ENCODE measurements around the gene HDAC2. TPM values are rescaled to one million over a fixed set of nuclear protein-coding genes. Genes with fewer than 3 reads are reported as not detected.
A peak's percentile ranks its signal among the peaks of the same experiment; 100 is the strongest.

HDAC2 gene
- total RNA-seq, 2 experiments from 2014 or later, result 40.5 to 141 TPM

DNA sequence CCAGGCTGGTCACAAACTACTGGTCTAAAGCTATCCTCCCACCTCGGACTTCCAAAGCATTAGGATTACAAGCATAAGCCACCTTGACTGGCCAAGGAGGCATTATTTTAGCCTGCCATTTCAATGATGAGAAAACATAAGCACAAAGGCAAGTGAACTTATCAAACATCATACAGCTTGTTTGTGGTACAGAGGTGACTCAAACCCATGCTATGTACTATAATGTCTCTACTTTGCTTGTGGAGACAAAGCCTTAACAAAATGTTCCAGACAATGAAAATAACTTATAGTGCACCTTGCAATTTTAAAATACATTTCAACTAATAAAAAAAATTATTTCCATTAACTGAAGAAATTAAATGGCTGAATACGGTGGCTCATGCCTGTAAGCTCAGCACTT, 26.2 kb downstream of the HDAC2 start:
- Histone ChIP-seq H4K20me1 (ENCODE audit: insufficient read depth, low read length) (no peaks in the 10 kb centered on the region), H3K4me3 (ENCODE audit: low read depth, low read length, poor library complexity, severe bottlenecking) (no peak overlapping the region), H3K4me2 (ENCODE audit: low read length) (no peak overlapping the region), H3K79me2 (ENCODE audit: insufficient read depth, low read depth, low read length) (no peaks in the 10 kb centered on the region), H3K9me3 (ENCODE audit: low read length) (no peaks in the 10 kb centered on the region), H3K27ac (ENCODE audit: low read depth, low read length, poor library complexity, severe bottlenecking) (no peak overlapping the region), H3K36me3 (ENCODE audit: insufficient read depth, low read length) (peaks cover 88% of the 10 kb centered on the region), H2AFZ (ENCODE audit: low read length) (no peak overlapping the region), H3K4me1 (ENCODE audit: insufficient read depth, low read length, poor library complexity, severe bottlenecking) (no peaks in the 10 kb centered on the region), H3K9me2 (ENCODE audit: insufficient read depth, low read length) (no peaks in the 10 kb centered on the region)
- CTCF ChIA-PET (ENCODE audit: unreplicated experiment), result no interaction called here
- no TSS peak for BruUV-seq (replicated peaks)
- POLR2A ChIA-PET, result interaction anchor here (0.9 kb wide), 2 partner anchors 11 to 24 kb away, joined by 3 to 4 read pairs; no protein-coding TSS in a partner anchor
- intact Hi-C loops (cut with micrococcal nuclease; ENCODE audit: unreplicated experiment), result no loop called here
- DNase-seq (ENCODE audit: low spot score), result no peak
- TF ChIP-seq EZH2phosphoT487 (IDR thresholded peaks at IDR 0.05; ENCODE audit: borderline replicate concordance, low read depth, low read length), result no peak
- TF ChIP-seq, protein P1, sequence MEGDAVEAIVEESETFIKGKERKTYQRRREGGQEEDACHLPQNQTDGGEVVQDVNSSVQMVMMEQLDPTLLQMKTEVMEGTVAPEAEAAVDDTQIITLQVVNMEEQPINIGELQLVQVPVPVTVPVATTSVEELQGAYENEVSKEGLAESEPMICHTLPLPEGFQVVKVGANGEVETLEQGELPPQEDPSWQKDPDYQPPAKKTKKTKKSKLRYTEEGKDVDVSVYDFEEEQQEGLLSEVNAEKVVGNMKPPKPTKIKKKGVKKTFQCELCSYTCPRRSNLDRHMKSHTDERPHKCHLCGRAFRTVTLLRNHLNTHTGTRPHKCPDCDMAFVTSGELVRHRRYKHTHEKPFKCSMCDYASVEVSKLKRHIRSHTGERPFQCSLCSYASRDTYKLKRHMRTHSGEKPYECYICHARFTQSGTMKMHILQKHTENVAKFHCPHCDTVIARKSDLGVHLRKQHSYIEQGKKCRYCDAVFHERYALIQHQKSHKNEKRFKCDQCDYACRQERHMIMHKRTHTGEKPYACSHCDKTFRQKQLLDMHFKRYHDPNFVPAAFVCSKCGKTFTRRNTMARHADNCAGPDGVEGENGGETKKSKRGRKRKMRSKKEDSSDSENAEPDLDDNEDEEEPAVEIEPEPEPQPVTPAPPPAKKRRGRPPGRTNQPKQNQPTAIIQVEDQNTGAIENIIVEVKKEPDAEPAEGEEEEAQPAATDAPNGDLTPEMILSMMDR (conservative IDR thresholded peaks at IDR 0.05; ENCODE audit: low read length), result no peak

DNA sequence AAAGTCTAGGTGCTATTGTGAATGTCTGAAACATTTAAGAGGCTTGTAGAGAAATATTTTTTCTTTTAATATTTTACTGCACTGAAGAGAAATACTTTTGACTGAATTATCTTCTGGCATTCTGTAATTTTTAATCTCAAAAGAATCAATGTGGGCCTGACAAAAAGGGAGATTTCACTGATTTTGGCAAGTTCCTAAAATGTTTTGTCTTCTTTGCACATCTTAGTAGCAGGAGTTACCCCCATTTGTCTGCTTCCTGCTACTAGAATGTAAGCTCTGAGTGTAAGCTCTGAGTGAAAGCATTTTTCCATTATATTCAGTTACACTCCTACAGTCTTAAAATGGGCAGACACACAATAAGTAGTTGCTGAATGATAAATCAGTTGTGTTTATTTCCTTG, 31.1 kb downstream of the HDAC2 start:
- no peaks in the 10 kb centered on the region for H3K79me2 ChIP-seq (ENCODE audit: insufficient read depth, low read depth, low read length)
- H3K4me3 ChIP-seq (ENCODE audit: low read depth, low read length, poor library complexity, severe bottlenecking), result no peak overlapping the region
- H3K36me3 ChIP-seq (ENCODE audit: insufficient read depth, low read length), result peaks cover 80% of the 10 kb centered on the region
- H3K4me1 ChIP-seq (ENCODE audit: insufficient read depth, low read length, poor library complexity, severe bottlenecking), result no peaks in the 10 kb centered on the region
- no peak overlapping the region for H2AFZ ChIP-seq (ENCODE audit: low read length)
- no peak for DNase-seq (ENCODE audit: low spot score)
- intact Hi-C loops (cut with micrococcal nuclease; ENCODE audit: unreplicated experiment), result no loop called here
- H3K9me2 ChIP-seq (ENCODE audit: insufficient read depth, low read length), result no peaks in the 10 kb centered on the region
- no peaks in the 10 kb centered on the region for H4K20me1 ChIP-seq (ENCODE audit: insufficient read depth, low read length)
- ChIA-PET CTCF (ENCODE audit: unreplicated experiment) (no interaction called here), POLR2A (interaction anchor here (0.5 to 4.5 kb wide), 4 partner anchors 16 to 244 kb away, joined by 3 to 24 read pairs (median 3); no protein-coding TSS in a partner anchor)
- TF ChIP-seq, protein P1 (conservative IDR thresholded peaks at IDR 0.05; ENCODE audit: low read length), result no peak
- TF ChIP-seq EZH2phosphoT487 (IDR thresholded peaks at IDR 0.05; ENCODE audit: borderline replicate concordance, low read depth, low read length), result no peak
- no peak overlapping the region for H3K4me2 ChIP-seq (ENCODE audit: low read length)
- H3K9me3 ChIP-seq (ENCODE audit: low read length), result no peaks in the 10 kb centered on the region
- BruUV-seq (replicated peaks), result no TSS peak
- no peak overlapping the region for H3K27ac ChIP-seq (ENCODE audit: low read depth, low read length, poor library complexity, severe bottlenecking)

DNA sequence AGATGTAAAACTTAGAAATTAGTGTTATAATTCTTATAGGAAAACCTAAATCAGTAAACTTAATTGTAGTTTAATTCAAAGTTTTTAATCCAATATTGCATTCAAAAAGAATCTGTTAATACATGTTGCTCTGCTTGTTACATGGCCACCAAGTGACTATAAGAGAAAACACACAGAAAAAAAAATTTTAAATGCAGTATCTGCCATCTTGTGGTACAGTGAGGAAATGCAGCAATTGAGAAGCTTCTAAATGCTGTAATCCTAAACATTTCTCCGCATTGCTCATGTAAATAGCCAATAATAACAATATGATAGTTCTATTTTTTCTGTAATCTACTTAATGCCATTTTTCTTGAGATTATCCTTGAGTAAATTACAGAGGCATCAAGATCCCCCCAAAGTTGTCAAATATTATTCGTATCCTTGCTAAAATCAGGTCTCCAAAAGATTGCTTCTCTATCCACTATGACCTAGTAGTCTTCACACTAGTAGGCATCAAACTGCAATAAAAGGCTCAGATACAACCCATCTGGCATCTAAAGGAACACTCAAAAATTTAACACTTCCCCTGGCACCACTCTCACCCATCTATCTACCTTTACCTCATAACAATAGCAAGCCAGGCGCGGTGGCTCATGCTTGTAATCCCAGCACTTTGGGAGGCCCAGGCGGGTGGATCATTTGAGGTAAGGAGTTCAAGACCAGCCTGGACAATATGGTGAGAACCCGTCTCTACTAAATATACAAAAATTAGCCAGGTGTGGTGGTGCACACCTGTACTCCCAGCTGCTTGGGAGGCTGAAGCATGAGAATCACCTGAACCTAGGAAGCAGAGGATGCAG, 34.6 kb downstream of the HDAC2 start:
- Histone ChIP-seq H4K20me1 (ENCODE audit: insufficient read depth, low read length) (no peaks in the 10 kb centered on the region), H3K79me2 (ENCODE audit: insufficient read depth, low read depth, low read length) (no peaks in the 10 kb centered on the region), H3K9me3 (ENCODE audit: low read length) (no peaks in the 10 kb centered on the region), H3K36me3 (ENCODE audit: insufficient read depth, low read length) (peaks cover 55% of the 10 kb centered on the region), H3K4me2 (ENCODE audit: low read length) (no peak overlapping the region), H2AFZ (ENCODE audit: low read length) (no peak overlapping the region), H3K4me3 (ENCODE audit: low read depth, low read length, poor library complexity, severe bottlenecking) (no peak overlapping the region), H3K9me2 (ENCODE audit: insufficient read depth, low read length) (no peaks in the 10 kb centered on the region), H3K27ac (ENCODE audit: low read depth, low read length, poor library complexity, severe bottlenecking) (no peak overlapping the region), H3K4me1 (ENCODE audit: insufficient read depth, low read length, poor library complexity, severe bottlenecking) (no peaks in the 10 kb centered on the region)
- intact Hi-C loops (cut with micrococcal nuclease; ENCODE audit: unreplicated experiment), result no loop called here
- ChIA-PET POLR2A (interaction anchor here (1.0 to 4.5 kb wide), 3 partner anchors 12 to 23 kb away, joined by 3 to 24 read pairs (median 3); no protein-coding TSS in a partner anchor), CTCF (ENCODE audit: unreplicated experiment) (interaction anchor here (1.4 kb wide), 1 partner anchor 30 kb away, joined by 3 read pairs; no protein-coding TSS in a partner anchor)
- DNase-seq (ENCODE audit: low spot score), result peak; percentile 60
- TF ChIP-seq, protein P1 (conservative IDR thresholded peaks at IDR 0.05; ENCODE audit: low read length), result peak; percentile 85
- no peak for TF ChIP-seq EZH2phosphoT487 (IDR thresholded peaks at IDR 0.05; ENCODE audit: borderline replicate concordance, low read depth, low read length)
- BruUV-seq (replicated peaks), result no TSS peak

Measured in OCI-LY7 (cell line).